GM19468 (cell line): ENCODE measurements around the gene SERPING1.
A peak's percentile ranks its signal among the peaks of the same experiment; 100 is the strongest.

Experiments used
- ATAC-seq: cut with Tn5 transposase; IDR thresholded peaks from one replicate; pipeline ENCODE4 v1.9.1; 2021; ENCODE audit warnings: mild to moderate bottlenecking, moderate library complexity, moderate number of reproducible peaks; ENCODE audit not compliant: unreplicated experiment; ENCODE audit errors: extremely low read depth

Gene SERPING1

GRCh38 chr11:57597461-57597915, at the start of gene SERPING1:
Gene SERPING1, plus strand, starts transcription at chr11:57597685. Its CDS starts 586 bp downstream, at chr11:57598271.
- no peak for ATAC-seq

- ATAC-seq = peak; percentile 76
Observed at GRCh38 chr11:57547854-57548377, 49.6 kb upstream of the SERPING1 start.

GRCh38 chr11:57549983-57550382, 47.5 kb upstream of the SERPING1 start:
- no peak for ATAC-seq

GRCh38 chr11:57551941-57552340, 45.5 kb upstream of the SERPING1 start:
- no peak for ATAC-seq

GRCh38 chr11:57552479-57552878, 45.0 kb upstream of the SERPING1 start:
- no peak for ATAC-seq

GRCh38 chr11:57555393-57555792, 42.1 kb upstream of the SERPING1 start:
- no peak for ATAC-seq

GRCh38 chr11:57556041-57556440, 41.4 kb upstream of the SERPING1 start:
- ATAC-seq = no peak

- no peak for ATAC-seq
Observed at GRCh38 chr11:57560146-57560545, 37.3 kb upstream of the SERPING1 start.

- ATAC-seq = no peak
Observed at GRCh38 chr11:57562596-57562995, 34.9 kb upstream of the SERPING1 start.

- peak; percentile 61 for ATAC-seq
Observed at GRCh38 chr11:57566005-57566904, 31.2 kb upstream of the SERPING1 start.

- no peak for ATAC-seq
Observed at GRCh38 chr11:57566905-57567514, 30.5 kb upstream of the SERPING1 start.

- ATAC-seq = peak; percentile 59
Observed at GRCh38 chr11:57567515-57568329, 29.8 kb upstream of the SERPING1 start, which contains the start of gene UBE2L6. Gene UBE2L6, minus strand, starts transcription at chr11:57567672. Its CDS starts 61 bp downstream, at chr11:57567611.

GRCh38 chr11:57568330-57568766, 29.1 kb upstream of the SERPING1 start:
- no peak for ATAC-seq

- no peak for ATAC-seq
Observed at GRCh38 chr11:57571606-57572005, 25.9 kb upstream of the SERPING1 start.

GRCh38 chr11:57574061-57574460, 23.4 kb upstream of the SERPING1 start:
- no peak for ATAC-seq

GRCh38 chr11:57584341-57584740, 13.1 kb upstream of the SERPING1 start:
- ATAC-seq = no peak

GRCh38 chr11:57585301-57585700, 12.2 kb upstream of the SERPING1 start:
- ATAC-seq = no peak

- no peak for ATAC-seq
Observed at GRCh38 chr11:57586711-57587245, 10.7 kb upstream of the SERPING1 start.

- no peak for ATAC-seq
Observed at GRCh38 chr11:57588046-57588710, 9.3 kb upstream of the SERPING1 start.
